Retinal pigment epithelial cell (primary cell): ENCODE results near the gene EVL.
"Not testable (repeated sequence)": the region's sequence is repeated elsewhere in the genome, so short reads cannot be mapped to it uniquely, and the experiment has no call there.

Source experiments
- DNase-seq: peaks from one replicate; pipeline ENCODE4 v3.0.0-alpha.2; 2010; ENCODE audit warnings: low read depth
- H3K4me3 ChIP-seq: 2 replicates; pipeline ENCODE4 v1.5.1; 2011; ENCODE audit warnings: mild to moderate bottlenecking, low read length, control low read depth, moderate library complexity
- TF ChIP-seq, protein P1 (sequence below): conservative IDR thresholded peaks from 2 replicates; pipeline ENCODE4 v1.5.1; 2011; ENCODE audit warnings: low read depth, low read length, control low read depth, inconsistent platforms

Gene EVL

DNA sequence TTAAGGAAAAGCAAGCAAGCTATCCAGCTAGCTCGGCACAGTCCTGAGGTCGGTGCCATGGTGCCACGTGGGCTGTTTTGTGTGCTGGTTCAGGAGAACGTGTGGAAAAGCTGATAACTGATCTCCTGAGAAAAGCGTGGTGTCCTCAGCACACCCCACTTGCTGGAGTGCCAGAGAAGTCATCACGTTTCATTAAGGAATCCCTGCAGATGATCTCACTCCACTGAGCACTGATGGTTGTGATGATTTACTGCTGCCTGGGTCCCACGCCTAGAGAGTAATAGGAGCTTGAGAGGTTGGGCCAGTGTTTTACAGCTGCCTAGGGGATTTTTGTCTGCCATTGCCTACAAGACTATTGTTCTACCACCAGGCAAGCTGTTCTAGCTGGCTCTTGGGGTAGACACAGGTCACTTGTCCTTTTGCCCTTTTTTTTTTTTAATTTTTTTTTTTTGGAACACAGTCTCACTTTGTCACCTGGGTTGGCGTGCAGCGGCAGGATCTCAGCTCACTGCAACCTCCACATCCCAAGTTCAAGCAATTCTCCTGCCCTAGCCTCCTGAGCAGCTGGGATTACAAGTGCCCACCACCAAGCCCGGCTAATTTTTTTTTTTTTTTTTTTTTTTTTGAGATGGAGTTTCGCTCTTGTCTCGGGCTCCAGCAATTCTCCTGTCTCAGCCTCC, 42.3 kb upstream of the EVL start:
- no peak overlapping the region for H3K4me3 ChIP-seq
- DNase-seq, result no peak
- TF ChIP-seq, protein P1, sequence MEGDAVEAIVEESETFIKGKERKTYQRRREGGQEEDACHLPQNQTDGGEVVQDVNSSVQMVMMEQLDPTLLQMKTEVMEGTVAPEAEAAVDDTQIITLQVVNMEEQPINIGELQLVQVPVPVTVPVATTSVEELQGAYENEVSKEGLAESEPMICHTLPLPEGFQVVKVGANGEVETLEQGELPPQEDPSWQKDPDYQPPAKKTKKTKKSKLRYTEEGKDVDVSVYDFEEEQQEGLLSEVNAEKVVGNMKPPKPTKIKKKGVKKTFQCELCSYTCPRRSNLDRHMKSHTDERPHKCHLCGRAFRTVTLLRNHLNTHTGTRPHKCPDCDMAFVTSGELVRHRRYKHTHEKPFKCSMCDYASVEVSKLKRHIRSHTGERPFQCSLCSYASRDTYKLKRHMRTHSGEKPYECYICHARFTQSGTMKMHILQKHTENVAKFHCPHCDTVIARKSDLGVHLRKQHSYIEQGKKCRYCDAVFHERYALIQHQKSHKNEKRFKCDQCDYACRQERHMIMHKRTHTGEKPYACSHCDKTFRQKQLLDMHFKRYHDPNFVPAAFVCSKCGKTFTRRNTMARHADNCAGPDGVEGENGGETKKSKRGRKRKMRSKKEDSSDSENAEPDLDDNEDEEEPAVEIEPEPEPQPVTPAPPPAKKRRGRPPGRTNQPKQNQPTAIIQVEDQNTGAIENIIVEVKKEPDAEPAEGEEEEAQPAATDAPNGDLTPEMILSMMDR, result no peak

DNA sequence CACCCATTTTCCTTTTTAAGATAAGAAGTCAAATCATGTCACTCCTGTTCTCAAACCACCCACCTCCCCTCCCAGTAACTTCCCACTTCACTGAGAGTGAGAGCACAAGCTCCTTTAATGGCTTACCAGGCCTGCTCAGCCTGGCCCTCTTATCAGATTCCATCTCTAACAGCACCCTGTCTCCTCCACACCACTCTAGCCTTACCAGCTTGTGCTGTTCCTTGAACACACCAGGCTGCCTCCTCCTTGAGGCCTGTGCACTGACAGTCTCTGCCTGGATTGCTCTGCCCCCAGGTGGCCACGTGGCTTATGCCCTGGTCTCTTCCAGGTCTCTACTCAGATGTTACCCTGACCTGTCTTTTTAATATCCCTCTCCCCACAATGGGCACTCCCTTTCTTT, 40.1 kb upstream of the EVL start:
- no peak overlapping the region for H3K4me3 ChIP-seq
- TF ChIP-seq, protein P1, result peak; percentile 61
- DNase-seq, result no peak

DNA sequence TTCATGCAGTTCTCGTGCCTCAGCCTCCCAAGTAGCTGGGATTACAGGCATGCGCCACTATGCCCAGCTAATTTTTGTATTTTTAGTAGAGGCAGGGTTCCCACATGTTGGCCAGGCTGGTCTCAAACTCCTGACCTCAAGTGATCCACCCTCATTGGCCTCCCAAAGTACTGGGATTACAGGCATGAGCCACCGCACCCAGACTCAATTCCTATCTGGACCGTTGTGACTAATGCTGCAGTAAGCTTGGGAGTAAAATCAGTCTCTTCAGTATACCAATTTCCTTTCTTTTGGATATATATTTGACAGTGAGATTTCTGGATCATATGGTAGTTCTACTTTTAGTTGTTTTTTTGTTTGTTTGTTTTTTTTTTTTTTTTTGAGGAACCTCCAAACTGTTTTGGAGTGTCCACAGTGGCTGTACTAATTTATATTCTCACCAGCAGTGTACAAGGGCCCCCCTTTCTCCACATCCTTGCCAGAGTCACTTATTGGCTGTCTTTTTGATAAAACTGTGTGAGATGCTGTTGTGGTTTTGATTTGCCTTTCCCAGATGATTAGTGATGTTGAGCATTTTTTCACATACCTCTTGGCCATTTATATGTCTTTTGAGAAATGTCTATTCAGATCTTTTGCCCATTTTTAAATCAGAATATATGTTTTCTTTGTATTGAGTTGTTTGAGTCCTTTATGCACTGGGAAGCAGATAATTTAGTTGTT, 37.3 kb upstream of the EVL start:
- no peak for DNase-seq
- TF ChIP-seq, protein P1, result no peak
- no peak overlapping the region for H3K4me3 ChIP-seq

DNA sequence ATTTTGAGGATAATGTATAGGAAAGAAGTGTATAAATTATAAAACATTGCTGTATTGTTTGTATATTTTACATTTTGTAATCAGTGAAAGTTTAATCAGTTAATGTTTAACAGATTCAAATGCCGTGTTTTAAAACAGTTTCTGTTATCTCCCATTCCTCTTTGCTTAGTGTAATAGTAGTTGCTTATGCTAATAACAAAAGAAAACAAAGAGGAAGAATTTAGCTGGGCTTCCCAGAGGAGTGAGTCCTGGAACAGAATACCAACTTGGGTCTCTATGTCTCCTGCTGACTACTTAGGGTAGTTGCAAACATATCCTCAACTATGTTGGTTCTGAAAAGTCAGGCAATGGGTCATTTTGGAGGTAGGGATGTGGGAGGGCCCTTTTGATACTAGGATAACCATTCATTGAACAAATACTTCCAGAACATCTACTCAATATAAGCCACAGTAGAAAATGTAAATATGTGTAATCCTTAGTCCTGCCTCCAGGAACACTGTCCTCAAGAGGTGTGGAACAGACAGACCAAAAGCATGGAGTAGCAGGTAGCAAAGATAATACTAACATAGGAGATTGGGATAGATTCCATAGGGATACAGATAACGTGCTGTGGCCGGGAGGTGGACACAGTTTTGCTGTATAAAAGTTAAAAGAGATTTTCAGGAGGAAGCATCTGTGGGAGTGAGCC, 36.1 kb upstream of the EVL start:
- no peak overlapping the region for H3K4me3 ChIP-seq
- no peak for DNase-seq
- TF ChIP-seq, protein P1, result no peak

DNA sequence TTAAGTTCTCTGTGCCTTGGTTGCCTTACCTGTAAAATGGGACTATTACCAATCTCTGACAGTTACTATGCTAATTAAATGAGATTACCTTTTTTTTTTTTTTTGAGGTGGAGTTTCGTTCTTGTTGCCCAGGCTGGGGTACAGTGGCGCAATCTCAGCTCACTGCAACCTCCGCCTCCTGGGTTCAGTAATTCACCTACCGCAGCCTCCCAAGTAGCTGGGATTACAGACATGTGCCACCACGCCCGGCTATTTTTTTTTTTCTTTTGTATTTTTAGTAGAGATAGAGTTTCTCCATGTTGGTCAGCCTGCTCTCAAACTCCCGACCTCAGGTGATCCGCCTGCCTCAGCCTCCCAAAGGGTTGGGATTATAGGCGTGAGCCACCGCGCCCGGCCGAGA, 35.2 kb upstream of the EVL start:
- DNase-seq, H3K4me3 ChIP-seq: not testable (repeated sequence)

DNA sequence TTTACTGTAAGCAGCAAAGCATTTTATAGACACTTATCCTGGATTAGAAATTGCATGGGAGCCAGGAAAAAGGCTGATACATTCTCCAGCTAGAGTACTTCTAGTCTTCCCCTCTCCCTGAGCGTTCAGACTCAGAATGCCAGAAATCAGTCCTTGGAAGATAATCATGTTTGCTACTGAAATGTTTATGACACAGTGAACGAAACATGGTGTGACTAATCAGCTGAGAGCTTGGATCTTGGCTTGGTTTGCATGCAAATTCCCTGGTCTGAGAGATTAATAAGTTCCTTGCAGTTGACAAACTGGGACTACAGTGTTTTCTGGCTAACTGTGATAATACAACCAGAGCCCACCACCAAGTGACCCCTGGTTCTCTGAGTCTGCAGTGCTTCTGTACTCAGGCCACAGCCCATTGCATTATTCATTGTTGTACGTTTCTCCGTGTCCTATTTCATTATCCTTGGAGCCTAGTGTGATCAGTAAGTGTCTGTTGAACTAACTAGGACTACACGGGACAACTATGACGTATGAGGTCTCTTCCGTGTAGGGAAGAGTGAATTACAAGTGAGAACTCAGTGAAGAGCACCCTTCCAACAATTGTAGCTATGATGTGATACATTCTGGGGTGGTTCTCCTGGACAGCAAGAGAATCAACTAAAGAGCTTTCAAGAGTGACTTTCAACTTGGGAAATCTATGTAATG, 34.6 kb upstream of the EVL start:
- no peak overlapping the region for H3K4me3 ChIP-seq
- TF ChIP-seq, protein P1, result no peak
- peak; percentile 95 for DNase-seq
